Tibial artery (tissue), 4 donors: ENCODE results near the gene CD33.

ENCODE experiments used
- DNase-seq, 2 donors: peaks; one replicate each; pipeline ENCODE4 v3.0.0-alpha.2; 2019
- H3K27ac ChIP-seq, 2 donors: fragments of 200-600 bp; sonication (generic) in 1 of 2; 1 replicate in 1 of 2; 2 replicates in 1 of 2; pipeline ENCODE4 v1.5.1; 2018 to 2019; ENCODE audit warnings: mild to moderate bottlenecking in 1 of 2
- H3K27me3 ChIP-seq, 2 donors: fragments of 200-600 bp; sonication (generic) in 1 of 2; one replicate each; pipeline versions ENCODE4 v1.5.1 to v1.6.0; 2016 to 2019
- H3K36me3 ChIP-seq, 3 donors: fragments of 200-600 bp; sonication (generic) in 2 of 3; one replicate each; pipeline ENCODE4 v1.5.1; 2016 to 2019; ENCODE audit warnings: mild to moderate bottlenecking in 2 of 3
- H3K4me1 ChIP-seq, 4 donors: fragments of 200-600 bp; sonication (generic) in 2 of 4; 1 replicate in 3 of 4; 2 replicates in 1 of 4; pipeline ENCODE4 v1.5.1; 2016 to 2019
- H3K4me3 ChIP-seq, 2 donors: fragments of 200-600 bp; sonication (generic) in 1 of 2; 1 replicate in 1 of 2; 2 replicates in 1 of 2; pipeline ENCODE4 v1.5.1; 2018 to 2019; ENCODE audit warnings: mild to moderate bottlenecking in 2 of 2
- H3K9me3 ChIP-seq, 3 donors: fragments of 200-600 bp; sonication (generic) in 1 of 3; one replicate each; pipeline ENCODE4 v1.5.1; 2016 to 2019
- CTCF ChIP-seq, 2 experiments: fragments of 200-600 bp in 1 of 2; fragments of 450-650 bp in 1 of 2; IDR thresholded peaks; one replicate each; pipeline ENCODE4 v1.5.1; 2017 to 2019; ENCODE audit warnings: antibody characterized with exemption in 2 of 2, mild to moderate bottlenecking in 1 of 2, moderate library complexity in 1 of 2
- intact Hi-C: fragments of 100-400 bp; cut with DNase I; formaldehyde crosslinking; loops from one replicate; pipeline ENCODE4 v1.15.0; 2023; ENCODE audit warnings: low total_unique reads

CD33 gene

DNA sequence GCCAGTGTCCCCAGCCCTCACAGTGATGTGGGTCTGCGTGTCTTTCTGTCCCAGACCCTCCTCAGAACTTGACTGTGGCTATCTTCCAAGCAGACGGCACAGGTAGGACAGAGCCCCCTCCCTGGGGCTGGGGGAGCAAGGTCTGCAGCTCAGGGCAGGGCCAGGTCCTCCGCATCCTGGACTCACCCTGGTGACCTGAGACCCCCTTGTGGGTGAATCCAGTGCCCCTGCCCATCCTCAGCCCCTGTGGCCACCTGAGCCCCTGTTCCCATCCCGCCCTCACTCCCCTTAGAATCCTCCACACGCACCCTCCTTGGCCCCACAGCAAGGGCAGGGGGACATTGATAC lies 39.0 kb upstream of the CD33 start:
- no peak for DNase-seq
- H3K27ac ChIP-seq: no peak overlapping the region
- TF ChIP-seq CTCF (IDR thresholded peaks at IDR 0.05): no peak
- H3K4me1 ChIP-seq: no peaks in the 10 kb centered on the region
- H3K9me3 ChIP-seq: peaks cover 0 to 7% (median 0%) of the 10 kb centered on the region in 3 donors
- intact Hi-C loops: no loop called here
- peaks cover 0 to 30% of the 10 kb centered on the region in 2 donors for H3K27me3 ChIP-seq
- no peak overlapping the region for H3K4me3 ChIP-seq
- H3K36me3 ChIP-seq: no peaks in the 10 kb centered on the region

- H3K9me3 ChIP-seq: peaks cover 0 to 7% (median 0%) of the 10 kb centered on the region in 3 donors
- no peak for DNase-seq
- peaks cover 0 to 28% of the 10 kb centered on the region in 2 donors for H3K27me3 ChIP-seq
Observed at GRCh38 chr19:51186323-51186722, 38.6 kb upstream of the CD33 start.

GRCh38 chr19:51187395-51188226 lies 37.3 kb upstream of the CD33 start:
- no peaks in the 10 kb centered on the region for H3K36me3 ChIP-seq
- H3K4me3 ChIP-seq: no peak overlapping the region
- no peak for DNase-seq
- no peaks in the 10 kb centered on the region for H3K4me1 ChIP-seq
- no peak overlapping the region for H3K27ac ChIP-seq
- H3K9me3 ChIP-seq: no peaks in the 10 kb centered on the region
- peaks cover 0 to 21% of the 10 kb centered on the region in 2 donors for H3K27me3 ChIP-seq
- no peak for TF ChIP-seq CTCF (IDR thresholded peaks at IDR 0.05)
- intact Hi-C loops: no loop called here

More at GRCh38 chr19:51186323-51186722, 38.6 kb upstream of the CD33 start:
- intact Hi-C loops: no loop called here
- Histone ChIP-seq H3K27ac (no peak overlapping the region), H3K4me1 (no peaks in the 10 kb centered on the region), H3K4me3 (no peak overlapping the region), H3K36me3 (no peaks in the 10 kb centered on the region)
- no peak for TF ChIP-seq CTCF (IDR thresholded peaks at IDR 0.05)

DNA sequence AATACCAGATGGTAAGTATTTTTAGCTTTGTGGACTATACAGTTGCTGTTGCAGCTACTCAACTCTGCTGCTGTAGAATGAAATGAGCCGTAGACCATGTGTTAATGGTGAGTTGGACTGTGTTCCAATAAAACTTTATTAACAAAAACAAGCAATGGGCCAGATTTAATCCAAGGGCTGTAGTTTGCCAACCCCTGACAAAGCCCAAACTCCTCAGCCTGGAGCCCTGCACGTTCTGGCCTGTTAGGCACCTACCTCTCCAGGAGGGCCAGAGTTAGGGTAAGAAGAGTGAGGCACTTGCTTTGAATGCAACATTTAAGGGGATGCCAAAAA lies 36.7 kb upstream of the CD33 start:
- no peak for DNase-seq
- intact Hi-C loops: no loop called here
- Histone ChIP-seq H3K9me3 (no peaks in the 10 kb centered on the region), H3K27me3 (peaks cover 0 to 21% of the 10 kb centered on the region in 2 donors), H3K4me3 (no peak overlapping the region), H3K4me1 (no peaks in the 10 kb centered on the region), H3K36me3 (no peaks in the 10 kb centered on the region), H3K27ac (no peak overlapping the region)
- no peak for TF ChIP-seq CTCF (IDR thresholded peaks at IDR 0.05)

DNA sequence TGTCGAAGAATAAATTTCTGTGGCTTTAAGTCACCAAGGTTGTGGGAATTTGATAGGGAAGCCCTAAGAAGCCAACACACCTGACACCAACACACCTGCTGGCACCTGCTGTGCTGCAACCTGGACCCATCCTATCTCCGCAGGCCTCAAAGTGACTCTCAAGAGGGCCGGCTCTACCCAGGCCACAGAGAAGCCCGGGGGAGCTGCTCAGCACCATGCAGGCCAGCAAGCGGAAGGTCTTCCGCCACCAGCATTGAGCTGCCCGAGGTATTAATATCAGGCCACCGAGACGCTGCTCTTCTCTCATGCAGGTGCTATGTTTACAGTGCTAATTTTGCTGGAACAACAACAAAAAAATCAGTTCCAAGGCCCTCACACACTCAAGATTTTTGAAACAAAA lies 32.2 kb upstream of the CD33 start:
- Histone ChIP-seq H3K4me3 (no peak overlapping the region), H3K4me1 (no peaks in the 10 kb centered on the region), H3K27me3 (no peaks in the 10 kb centered on the region), H3K9me3 (no peaks in the 10 kb centered on the region), H3K27ac (no peak overlapping the region), H3K36me3 (no peaks in the 10 kb centered on the region)
- intact Hi-C loops: no loop called here
- no peak for DNase-seq
- no peak for TF ChIP-seq CTCF (IDR thresholded peaks at IDR 0.05)
